ENCODE measurements around the gene SLC24A1. TPM values are rescaled to one million over a fixed set of nuclear protein-coding genes. Genes with fewer than 3 reads are reported as not detected.
A peak's percentile ranks its signal among the peaks of the same experiment; 100 is the strongest.

SLC24A1 gene
- polyA plus RNA-seq, 3 donors, result 0.80 to 1.7 (median 0.83) TPM

DNA sequence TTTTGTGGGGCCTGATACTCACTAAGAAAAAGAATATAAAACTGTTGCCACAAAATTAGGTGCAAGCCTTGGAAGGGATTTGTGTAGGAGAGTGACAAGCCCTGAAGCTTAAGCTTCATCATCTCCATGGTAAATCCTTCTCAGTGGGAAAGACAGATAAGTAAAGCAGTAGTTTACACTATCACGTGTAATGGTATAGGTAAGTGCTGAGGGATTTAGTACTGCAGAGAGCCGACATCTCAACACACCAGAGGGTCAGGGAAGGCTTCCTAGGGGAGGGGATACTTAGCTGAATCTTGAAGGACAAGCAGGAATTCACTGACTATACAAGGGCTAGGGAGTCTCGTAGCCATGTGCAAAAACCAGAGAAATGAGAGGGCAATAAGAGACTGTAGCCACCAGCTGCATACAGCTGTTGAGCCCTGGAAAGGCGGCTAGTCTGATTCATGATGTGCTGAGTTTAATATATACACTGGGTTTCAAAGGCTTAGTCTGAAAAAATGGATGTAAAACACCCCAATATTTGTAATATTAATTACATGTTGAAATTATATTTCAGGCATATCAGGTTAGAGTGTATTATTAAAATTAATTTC lies 11.1 kb downstream of the SLC24A1 start:
- Histone ChIP-seq H3K9ac (ENCODE audit: insufficient read depth, low read length, poor library complexity, severe bottlenecking) (no peak overlapping the region), H3K79me2 (ENCODE audit: insufficient read depth, low read length) (no peaks in the 10 kb centered on the region), H3K4me3 (replicated peaks in 1 of 3; ENCODE audit: low read depth in 2 of 3, low read length in 3 of 3) (no peak overlapping the region), H3K27ac (ENCODE audit: low read depth in 1 of 2, low read length in 2 of 2) (no peak overlapping the region), H2AFZ (ENCODE audit: insufficient read depth, low read depth, low read length, poor library complexity, severe bottlenecking) (no peak overlapping the region), H3K4me1 (ENCODE audit: control insufficient read depth in 1 of 2, insufficient read depth in 2 of 2, low read length in 2 of 2) (no peaks in the 10 kb centered on the region), H4K20me1 (ENCODE audit: insufficient read depth, low read length) (no peaks in the 10 kb centered on the region), H3K36me3 (replicated peaks in 1 of 2; ENCODE audit: control insufficient read depth in 1 of 2, insufficient read depth in 2 of 2, low read length in 2 of 2) (no peaks in the 10 kb centered on the region), H3K27me3 (ENCODE audit: control insufficient read depth in 2 of 2, insufficient read depth in 2 of 2, low read length in 2 of 2) (no peaks in the 10 kb centered on the region), H3K4me2 (replicated peaks; ENCODE audit: extremely low read depth, low read length, poor library complexity, severe bottlenecking) (no peak overlapping the region), H3K9me3 (replicated peaks in 1 of 2; ENCODE audit: control insufficient read depth in 1 of 2, insufficient read depth in 1 of 2, low read length in 2 of 2) (no peaks in the 10 kb centered on the region)
- DNase-seq, result no peak
- peaks cover 2 to 3% of the 10 kb centered on the region in 2 donors for H3K36me3 Mint-ChIP-seq
- H3K27ac Mint-ChIP-seq, result peak overlapping the region in 1 of 7 donors; percentile 37
- H3K4me1 Mint-ChIP-seq, result peaks cover 2% of the 10 kb centered on the region
- H3K4me3 Mint-ChIP-seq, result no peak overlapping the region
- H3K9me3 Mint-ChIP-seq, result no peaks in the 10 kb centered on the region
- peaks cover 0 to 2% (median 0%) of the 10 kb centered on the region in 3 donors for H3K27me3 Mint-ChIP-seq (ENCODE audit: low read depth in 3 of 3)
- 100% methylated on average over 1 of the region's 4 CpGs for WGBS (ENCODE audit: insufficient coverage)
- TF ChIP-seq, protein P1, sequence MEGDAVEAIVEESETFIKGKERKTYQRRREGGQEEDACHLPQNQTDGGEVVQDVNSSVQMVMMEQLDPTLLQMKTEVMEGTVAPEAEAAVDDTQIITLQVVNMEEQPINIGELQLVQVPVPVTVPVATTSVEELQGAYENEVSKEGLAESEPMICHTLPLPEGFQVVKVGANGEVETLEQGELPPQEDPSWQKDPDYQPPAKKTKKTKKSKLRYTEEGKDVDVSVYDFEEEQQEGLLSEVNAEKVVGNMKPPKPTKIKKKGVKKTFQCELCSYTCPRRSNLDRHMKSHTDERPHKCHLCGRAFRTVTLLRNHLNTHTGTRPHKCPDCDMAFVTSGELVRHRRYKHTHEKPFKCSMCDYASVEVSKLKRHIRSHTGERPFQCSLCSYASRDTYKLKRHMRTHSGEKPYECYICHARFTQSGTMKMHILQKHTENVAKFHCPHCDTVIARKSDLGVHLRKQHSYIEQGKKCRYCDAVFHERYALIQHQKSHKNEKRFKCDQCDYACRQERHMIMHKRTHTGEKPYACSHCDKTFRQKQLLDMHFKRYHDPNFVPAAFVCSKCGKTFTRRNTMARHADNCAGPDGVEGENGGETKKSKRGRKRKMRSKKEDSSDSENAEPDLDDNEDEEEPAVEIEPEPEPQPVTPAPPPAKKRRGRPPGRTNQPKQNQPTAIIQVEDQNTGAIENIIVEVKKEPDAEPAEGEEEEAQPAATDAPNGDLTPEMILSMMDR (IDR thresholded peaks at IDR 0.05), result no peak
- intact Hi-C loops (cut with micrococcal nuclease), result loop anchor here in 1 of 2 donors (10.0 kb wide), 1 partner anchor 562 kb away; no protein-coding TSS in a partner anchor

DNA sequence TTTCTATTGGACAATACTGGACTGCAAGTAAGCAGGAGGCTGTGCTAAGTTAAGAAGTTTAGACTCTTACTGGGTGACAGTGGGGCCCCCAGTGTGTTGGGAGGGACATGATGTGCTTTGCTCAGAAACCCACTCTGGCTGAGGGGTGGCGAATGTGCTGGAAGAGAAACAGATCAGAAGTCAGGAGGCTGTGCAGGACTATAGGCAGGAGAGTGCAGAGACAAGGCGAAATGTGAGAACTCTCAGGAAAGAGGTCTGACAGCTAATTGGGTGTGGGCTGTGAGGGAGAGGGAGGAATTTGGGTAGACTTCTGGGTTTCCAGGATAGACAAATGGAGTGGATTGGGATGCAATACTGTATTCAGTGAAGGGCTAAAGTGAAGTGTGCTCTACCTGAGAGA lies 12.0 kb downstream of the SLC24A1 start:
- H2AFZ ChIP-seq (ENCODE audit: insufficient read depth, low read depth, low read length, poor library complexity, severe bottlenecking), result no peak overlapping the region
- H4K20me1 ChIP-seq (ENCODE audit: insufficient read depth, low read length), result no peaks in the 10 kb centered on the region
- TF ChIP-seq, protein P1 (IDR thresholded peaks at IDR 0.05), result no peak
- no peaks in the 10 kb centered on the region for H3K36me3 ChIP-seq (replicated peaks in 1 of 2; ENCODE audit: control insufficient read depth in 1 of 2, insufficient read depth in 2 of 2, low read length in 2 of 2)
- Mint-ChIP-seq H3K36me3 (peaks cover 2 to 3% of the 10 kb centered on the region in 2 donors), H3K27me3 (ENCODE audit: low read depth in 3 of 3) (peaks cover 0 to 2% (median 0%) of the 10 kb centered on the region in 3 donors), H3K4me1 (peaks cover 8% of the 10 kb centered on the region), H3K4me3 (no peak overlapping the region), H3K27ac (no peak overlapping the region), H3K9me3 (no peaks in the 10 kb centered on the region)
- no peak overlapping the region for H3K4me3 ChIP-seq (replicated peaks in 1 of 3; ENCODE audit: low read depth in 2 of 3, low read length in 3 of 3)
- no peaks in the 10 kb centered on the region for H3K9me3 ChIP-seq (replicated peaks in 1 of 2; ENCODE audit: control insufficient read depth in 1 of 2, insufficient read depth in 1 of 2, low read length in 2 of 2)
- no peak overlapping the region for H3K9ac ChIP-seq (ENCODE audit: insufficient read depth, low read length, poor library complexity, severe bottlenecking)
- H3K27me3 ChIP-seq (ENCODE audit: control insufficient read depth in 2 of 2, insufficient read depth in 2 of 2, low read length in 2 of 2), result no peaks in the 10 kb centered on the region
- DNase-seq, result no peak
- no peak overlapping the region for H3K27ac ChIP-seq (ENCODE audit: low read depth in 1 of 2, low read length in 2 of 2)
- H3K4me2 ChIP-seq (replicated peaks; ENCODE audit: extremely low read depth, low read length, poor library complexity, severe bottlenecking), result no peak overlapping the region
- WGBS (ENCODE audit: insufficient coverage), result 100% methylated on average over 2 of the region's 2 CpGs
- H3K79me2 ChIP-seq (ENCODE audit: insufficient read depth, low read length), result no peaks in the 10 kb centered on the region
- H3K4me1 ChIP-seq (ENCODE audit: control insufficient read depth in 1 of 2, insufficient read depth in 2 of 2, low read length in 2 of 2), result peaks cover 0 to 4% of the 10 kb centered on the region in 2 donors
- intact Hi-C loops (cut with micrococcal nuclease), result loop anchor here in 1 of 2 donors (10.0 kb wide), 1 partner anchor 561 kb away; no protein-coding TSS in a partner anchor
